ENCODE results near the gene LCN10.

Gene LCN10

DNA sequence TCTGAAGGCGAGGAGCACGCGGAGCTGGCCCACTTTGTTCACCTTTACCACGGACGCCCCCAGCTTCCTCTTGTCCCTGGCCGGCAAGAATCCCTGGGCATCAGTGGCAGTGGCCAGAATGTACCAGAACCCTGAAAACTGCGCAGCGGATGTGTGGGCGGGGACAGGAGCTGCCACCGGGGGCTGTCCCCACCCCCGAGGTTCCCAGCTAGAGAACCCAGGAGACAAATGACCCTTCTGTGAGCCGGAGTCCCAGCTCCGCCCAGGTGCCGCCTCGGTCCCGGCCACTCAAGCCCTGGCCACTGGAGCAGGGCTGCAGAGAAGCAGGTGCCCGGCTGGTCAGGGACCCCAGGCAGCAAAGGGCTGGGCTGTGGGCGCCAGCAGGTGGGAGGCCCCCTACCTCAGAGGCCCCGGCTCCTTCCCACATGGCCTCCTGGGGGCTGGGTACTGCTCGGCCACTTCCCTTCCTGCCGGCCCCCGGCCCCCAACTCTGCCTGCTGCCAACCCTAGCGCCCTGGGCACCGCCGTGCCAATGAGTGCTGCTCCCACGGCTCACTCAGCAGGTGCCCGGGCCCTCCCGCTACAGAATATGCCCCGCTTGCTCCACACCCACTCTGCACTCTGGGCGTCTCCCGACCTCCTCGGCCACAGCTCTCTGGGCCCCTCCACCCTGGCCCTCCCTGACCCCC is 713 bp downstream of the LCN10 start:
- Mint-ChIP-seq H3K27ac (no peak overlapping the region), H3K27me3 (ENCODE audit: low read depth) (peaks cover 4% of the 10 kb centered on the region), H3K36me3 (ENCODE audit: low read depth) (no peaks in the 10 kb centered on the region), H3K4me1 (ENCODE audit: low read depth) (no peaks in the 10 kb centered on the region), H3K9me3 (no peaks in the 10 kb centered on the region), H3K4me3 (no peak overlapping the region)

DNA sequence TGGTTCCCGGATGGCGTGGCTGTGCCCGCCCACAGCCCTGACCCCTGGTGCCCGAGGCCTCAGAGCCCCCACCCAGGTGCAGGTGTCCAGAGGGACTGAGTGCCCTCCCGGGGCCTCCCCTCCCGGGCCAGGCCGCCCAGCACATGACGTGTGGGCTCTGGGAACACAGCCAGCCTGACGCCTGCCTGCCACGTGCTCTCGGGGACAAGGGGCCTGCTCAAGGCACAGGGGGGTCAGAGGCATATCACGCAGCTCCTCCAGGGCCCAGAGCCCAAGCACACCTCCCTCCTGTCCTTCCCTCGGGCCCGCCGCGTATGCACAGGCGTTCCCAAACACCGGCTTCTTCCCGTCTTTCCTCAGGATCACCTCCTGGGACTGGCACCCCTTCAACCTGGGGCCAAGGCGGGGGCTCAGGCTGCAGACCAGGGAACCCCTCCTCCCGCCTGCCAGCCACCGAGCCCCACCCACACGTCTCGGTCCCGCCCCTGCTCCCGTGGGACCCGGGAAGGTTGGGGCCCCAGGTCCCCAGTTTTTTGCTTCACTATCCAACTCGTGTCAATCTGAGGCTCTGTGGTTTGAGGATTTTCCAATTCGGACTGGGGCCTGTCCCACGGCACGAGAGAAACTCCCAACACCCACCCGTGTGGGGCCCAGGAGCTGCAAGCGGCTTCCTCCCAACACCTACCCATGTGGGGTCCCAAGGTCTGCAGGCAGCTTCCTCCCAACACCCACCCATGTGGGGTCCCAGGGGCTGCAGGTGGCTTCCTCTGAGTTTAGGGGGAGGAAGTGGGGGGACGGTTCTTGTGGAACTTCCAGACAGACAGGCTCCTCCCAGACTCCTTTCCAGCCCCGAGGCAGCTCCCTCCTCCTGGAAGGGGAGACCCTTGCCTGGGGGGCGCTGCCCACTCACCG is 1.5 kb downstream of the LCN10 start:
- peaks cover 4% of the 10 kb centered on the region for H3K27me3 Mint-ChIP-seq (ENCODE audit: low read depth)
- H3K36me3 Mint-ChIP-seq (ENCODE audit: low read depth) = no peaks in the 10 kb centered on the region
- H3K4me3 Mint-ChIP-seq = no peak overlapping the region
- H3K9me3 Mint-ChIP-seq = no peaks in the 10 kb centered on the region
- no peak overlapping the region for H3K27ac Mint-ChIP-seq
- H3K4me1 Mint-ChIP-seq (ENCODE audit: low read depth) = no peaks in the 10 kb centered on the region

DNA sequence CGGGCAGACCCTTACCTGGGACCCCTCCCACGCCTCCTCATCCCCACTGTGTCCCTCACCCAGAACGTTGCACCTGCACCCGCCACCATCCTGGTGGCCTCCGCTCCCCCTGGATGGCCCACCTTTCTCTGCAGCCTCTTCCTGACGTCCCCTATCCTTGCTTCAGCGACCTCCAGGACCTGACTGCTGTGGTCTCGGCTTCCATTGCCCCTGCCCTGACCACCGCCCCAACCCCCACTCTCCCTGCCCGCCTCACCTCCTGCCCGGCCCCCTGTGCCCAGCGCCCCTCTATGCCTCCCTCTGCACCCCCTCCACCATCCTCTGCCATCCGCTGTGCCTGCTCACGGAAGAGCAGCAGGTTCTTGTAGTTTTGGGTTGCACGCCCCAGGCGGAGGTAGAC is 2.2 kb downstream of the LCN10 start:
- no peak overlapping the region for H3K4me3 Mint-ChIP-seq
- peaks cover 4% of the 10 kb centered on the region for H3K27me3 Mint-ChIP-seq (ENCODE audit: low read depth)
- H3K27ac Mint-ChIP-seq = no peak overlapping the region
- H3K36me3 Mint-ChIP-seq (ENCODE audit: low read depth) = no peaks in the 10 kb centered on the region
- H3K9me3 Mint-ChIP-seq = no peaks in the 10 kb centered on the region
- H3K4me1 Mint-ChIP-seq (ENCODE audit: low read depth) = no peaks in the 10 kb centered on the region

DNA sequence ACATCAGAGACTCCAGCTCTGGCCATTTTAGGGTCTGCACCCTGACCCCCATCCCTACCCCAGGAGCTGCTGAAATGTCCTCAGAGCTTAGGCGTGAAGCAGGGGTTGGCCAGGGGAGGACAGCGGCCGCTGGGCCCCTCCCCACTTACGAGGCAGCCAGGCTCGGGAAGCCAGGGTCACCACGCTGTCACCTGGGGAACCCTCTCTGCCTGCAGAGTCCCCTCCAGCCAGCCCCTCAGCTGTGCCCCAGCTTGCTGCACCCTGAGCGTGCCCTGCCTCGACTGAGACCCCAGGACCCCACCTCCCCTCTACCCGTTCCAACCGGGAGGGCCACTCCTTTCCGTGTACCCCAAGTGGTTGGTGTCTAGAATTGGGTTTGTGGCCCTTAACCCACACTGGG is 2.7 kb downstream of the LCN10 start:
- peaks cover 4% of the 10 kb centered on the region for H3K27me3 Mint-ChIP-seq (ENCODE audit: low read depth)
- H3K36me3 Mint-ChIP-seq (ENCODE audit: low read depth) = no peaks in the 10 kb centered on the region
- no peaks in the 10 kb centered on the region for H3K9me3 Mint-ChIP-seq
- no peaks in the 10 kb centered on the region for H3K4me1 Mint-ChIP-seq (ENCODE audit: low read depth)
- H3K4me3 Mint-ChIP-seq = no peak overlapping the region
- no peak overlapping the region for H3K27ac Mint-ChIP-seq

DNA sequence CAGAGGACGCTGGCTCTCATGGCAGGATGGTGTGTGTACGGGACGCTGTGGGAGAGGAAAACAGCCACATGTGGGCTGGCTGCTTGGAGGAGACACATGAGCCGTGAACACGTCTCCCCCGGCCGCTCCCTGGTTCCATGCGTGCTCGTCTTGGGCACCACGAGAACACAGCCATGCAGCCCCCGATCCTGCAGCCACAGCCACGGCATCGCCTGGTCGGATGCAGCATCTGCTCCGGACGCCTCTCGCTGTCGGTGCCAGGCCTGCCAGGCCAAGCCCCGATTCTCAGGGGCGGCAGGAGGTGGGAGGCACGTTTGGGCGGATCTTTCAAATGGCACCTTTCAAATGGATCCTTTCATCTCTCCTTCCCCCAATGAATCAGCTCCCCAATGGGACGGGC is 3.2 kb downstream of the LCN10 start:
- no peaks in the 10 kb centered on the region for H3K9me3 Mint-ChIP-seq
- H3K27me3 Mint-ChIP-seq (ENCODE audit: low read depth) = peaks cover 4% of the 10 kb centered on the region
- no peak overlapping the region for H3K4me3 Mint-ChIP-seq
- no peak overlapping the region for H3K27ac Mint-ChIP-seq
- H3K4me1 Mint-ChIP-seq (ENCODE audit: low read depth) = no peaks in the 10 kb centered on the region
- no peaks in the 10 kb centered on the region for H3K36me3 Mint-ChIP-seq (ENCODE audit: low read depth)

DNA sequence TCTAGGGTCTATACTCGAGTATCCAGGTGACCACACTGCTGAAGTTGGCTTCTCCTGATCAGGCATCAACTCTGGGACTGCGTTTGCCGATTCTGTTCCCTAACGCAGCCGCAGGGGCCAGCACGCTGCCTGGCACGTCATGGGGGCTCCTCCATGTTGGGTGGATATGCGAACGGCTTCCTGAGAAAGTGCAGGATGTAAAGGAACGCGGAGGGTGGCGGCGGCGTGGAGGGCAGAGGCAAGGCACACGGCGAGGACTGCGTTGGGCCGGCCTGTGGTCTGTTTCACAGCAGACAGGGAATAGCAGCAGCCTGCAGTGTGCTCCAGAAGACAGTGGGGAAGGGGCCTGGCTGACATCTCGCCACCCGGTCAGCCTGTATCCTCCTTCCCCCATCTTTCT is 3.8 kb downstream of the LCN10 start:
- Mint-ChIP-seq H3K4me1 (ENCODE audit: low read depth) (no peaks in the 10 kb centered on the region), H3K4me3 (no peak overlapping the region), H3K36me3 (ENCODE audit: low read depth) (no peaks in the 10 kb centered on the region), H3K27me3 (ENCODE audit: low read depth) (peaks cover 4% of the 10 kb centered on the region), H3K27ac (no peak overlapping the region), H3K9me3 (no peaks in the 10 kb centered on the region)

DNA sequence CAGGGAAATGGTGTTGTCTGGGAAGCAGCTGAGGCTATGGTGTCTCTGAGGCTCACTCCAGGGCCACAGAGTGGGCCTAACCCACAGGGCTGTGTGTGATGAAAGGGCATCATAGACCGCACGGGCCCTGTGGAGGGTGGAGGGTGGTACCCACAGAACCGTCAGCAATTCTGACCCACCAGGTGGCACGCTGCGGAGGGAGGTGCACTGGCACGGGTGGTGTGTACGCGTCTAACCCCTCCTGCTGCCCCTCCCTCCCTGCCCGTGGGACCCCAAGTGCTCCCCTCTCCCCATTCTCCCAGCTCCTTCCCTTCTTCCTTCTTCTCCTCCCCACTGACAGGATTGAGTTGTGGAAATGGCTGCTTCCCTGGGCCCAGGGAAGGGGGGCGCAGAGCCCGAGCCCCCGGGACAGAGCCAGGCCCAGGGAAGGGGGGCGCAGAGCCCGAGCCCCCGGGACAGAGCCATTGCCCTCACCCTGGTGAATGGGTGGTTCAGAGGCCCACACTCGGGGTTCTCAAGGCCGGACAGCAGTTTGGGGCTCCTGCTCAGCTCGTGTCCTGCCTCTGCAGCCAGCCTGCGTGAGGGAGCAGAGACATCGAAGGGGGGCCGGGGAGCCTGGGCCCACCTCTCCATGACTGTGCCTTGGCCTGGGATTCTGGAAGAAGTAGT is 6.8 kb downstream of the LCN10 start:
- Mint-ChIP-seq H3K27ac (no peak overlapping the region), H3K4me1 (ENCODE audit: low read depth) (no peaks in the 10 kb centered on the region)

DNA sequence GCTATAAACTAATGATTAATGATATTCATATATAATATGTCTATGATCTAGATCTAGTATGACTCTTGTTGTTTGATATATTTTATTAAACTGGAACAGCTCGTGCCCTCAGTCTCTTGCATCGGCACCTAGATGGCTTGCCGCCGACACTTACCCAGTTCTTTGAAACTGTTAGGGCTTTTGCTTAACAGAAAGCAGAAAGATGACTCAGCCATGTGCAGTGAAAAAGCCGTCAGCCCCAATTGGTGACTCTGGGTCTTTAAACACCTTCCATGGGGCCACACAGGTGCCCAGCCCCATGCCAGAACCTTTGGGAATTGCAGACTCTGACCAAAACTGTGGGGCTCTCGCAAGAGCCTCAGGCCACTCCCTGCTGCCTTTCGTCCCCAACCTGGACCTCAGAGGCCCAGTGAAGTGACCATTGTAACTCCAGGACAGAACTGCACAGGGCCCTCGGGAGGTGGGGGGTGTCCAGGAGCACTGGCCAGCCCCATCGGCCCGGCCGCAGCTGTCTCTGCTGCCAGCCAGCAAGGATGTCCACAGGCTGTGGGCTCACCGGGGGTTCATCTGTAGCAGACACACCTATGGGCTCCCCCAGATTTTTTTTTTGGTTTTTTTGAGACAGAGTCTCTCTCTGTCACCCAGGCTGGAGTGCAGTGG is 7.8 kb downstream of the LCN10 start:
- no peaks in the 10 kb centered on the region for H3K9me3 Mint-ChIP-seq
- no peak overlapping the region for H3K27ac Mint-ChIP-seq
- H3K4me1 Mint-ChIP-seq (ENCODE audit: low read depth) = no peaks in the 10 kb centered on the region
- no peak overlapping the region for H3K4me3 Mint-ChIP-seq
- H3K27me3 Mint-ChIP-seq (ENCODE audit: low read depth) = no peaks in the 10 kb centered on the region
- H3K36me3 Mint-ChIP-seq (ENCODE audit: low read depth) = no peaks in the 10 kb centered on the region

More for the DNA sequence above, 6.8 kb downstream of the LCN10 start:
- no peaks in the 10 kb centered on the region for H3K9me3 Mint-ChIP-seq
- no peak overlapping the region for H3K4me3 Mint-ChIP-seq
- H3K27me3 Mint-ChIP-seq (ENCODE audit: low read depth) = no peaks in the 10 kb centered on the region
- no peaks in the 10 kb centered on the region for H3K36me3 Mint-ChIP-seq (ENCODE audit: low read depth)

DNA sequence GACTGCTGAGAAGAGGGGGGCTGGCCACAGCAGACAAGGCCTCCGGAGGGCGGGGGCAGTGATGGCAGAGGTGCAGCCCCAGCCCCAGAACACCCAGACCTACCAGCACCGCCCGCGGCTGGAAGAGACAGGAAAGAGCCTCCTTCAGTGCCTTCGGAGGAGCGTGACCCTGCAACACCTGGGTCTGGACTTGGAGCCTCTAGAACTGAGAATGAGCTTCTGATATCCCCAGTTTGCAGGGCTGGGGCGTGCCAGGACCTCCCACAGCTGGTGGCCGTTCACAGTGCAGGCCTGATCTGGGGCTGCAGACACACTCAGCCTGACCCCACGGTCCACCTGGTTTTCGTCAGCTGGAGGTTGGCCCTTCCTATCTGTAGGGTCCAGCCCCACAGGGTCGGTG is 9.1 kb downstream of the LCN10 start:
- no peak overlapping the region for H3K27ac Mint-ChIP-seq
- H3K9me3 Mint-ChIP-seq = no peaks in the 10 kb centered on the region
- H3K27me3 Mint-ChIP-seq (ENCODE audit: low read depth) = no peaks in the 10 kb centered on the region
- no peak overlapping the region for H3K4me3 Mint-ChIP-seq
- H3K36me3 Mint-ChIP-seq (ENCODE audit: low read depth) = no peaks in the 10 kb centered on the region
- no peaks in the 10 kb centered on the region for H3K4me1 Mint-ChIP-seq (ENCODE audit: low read depth)

DNA sequence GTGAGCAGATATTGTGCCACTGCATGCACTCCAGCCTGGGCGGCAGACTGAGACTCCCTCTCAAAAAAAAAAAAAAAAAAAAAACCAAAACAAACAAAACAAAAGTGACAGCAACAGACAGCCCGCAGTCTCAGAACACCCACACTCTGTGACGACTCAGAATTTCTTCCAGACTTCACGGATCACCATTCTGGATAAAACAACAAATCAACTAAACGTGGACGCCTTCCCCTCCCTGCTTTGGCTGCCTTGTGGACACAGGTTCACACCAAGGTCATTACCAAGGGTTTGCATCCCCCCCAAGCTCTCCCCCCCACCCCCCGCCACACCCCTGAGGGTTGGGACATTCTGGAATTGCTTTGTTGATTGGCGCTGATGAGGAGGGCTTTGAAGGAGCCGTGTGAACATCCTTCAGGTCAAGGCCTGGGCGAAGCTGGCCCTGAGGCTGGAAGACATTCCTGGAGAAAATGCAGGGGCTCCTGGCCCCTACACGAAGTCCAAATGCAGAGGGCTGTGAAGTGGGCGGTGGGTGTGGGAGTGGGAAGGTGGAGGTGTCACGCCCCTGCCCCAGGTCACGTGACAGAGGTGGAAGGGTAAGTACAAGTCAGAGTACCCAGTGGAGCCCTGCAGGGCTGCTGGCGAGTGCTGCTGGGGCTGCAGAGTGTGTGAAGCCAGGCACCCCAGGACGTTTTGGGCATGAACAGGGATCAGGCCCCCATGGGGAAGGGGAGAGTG is 10.1 kb downstream of the LCN10 start:
- no peaks in the 10 kb centered on the region for H3K4me1 Mint-ChIP-seq (ENCODE audit: low read depth)
- H3K27ac Mint-ChIP-seq = no peak overlapping the region
- H3K9me3 Mint-ChIP-seq = no peaks in the 10 kb centered on the region
- H3K4me3 Mint-ChIP-seq = no peak overlapping the region
- no peaks in the 10 kb centered on the region for H3K27me3 Mint-ChIP-seq (ENCODE audit: low read depth)
- no peaks in the 10 kb centered on the region for H3K36me3 Mint-ChIP-seq (ENCODE audit: low read depth)

DNA sequence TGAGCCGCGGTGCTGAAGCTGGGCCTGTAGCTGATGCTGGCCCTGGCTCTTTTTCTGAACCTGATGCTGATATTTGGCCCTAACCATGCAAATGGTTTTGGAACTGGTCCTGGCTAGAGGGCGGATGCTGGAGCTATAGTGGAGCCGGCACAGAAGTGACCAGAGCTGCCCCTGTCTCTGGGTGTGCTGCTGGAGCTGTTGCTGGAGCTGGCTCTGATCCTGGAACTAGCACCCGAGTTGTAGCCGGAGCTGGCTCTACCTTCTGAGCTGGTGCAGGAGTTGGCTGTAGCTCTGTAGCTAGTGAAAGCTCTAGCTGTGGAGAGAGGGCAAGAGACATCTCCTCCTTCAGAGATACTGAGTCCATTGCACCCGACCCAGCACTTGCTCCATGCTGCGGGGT is 12.8 kb downstream of the LCN10 start:
- Mint-ChIP-seq H3K36me3 (ENCODE audit: low read depth) (peaks cover 13% of the 10 kb centered on the region), H3K27ac (no peak overlapping the region), H3K4me3 (no peak overlapping the region), H3K4me1 (ENCODE audit: low read depth) (peaks cover 11% of the 10 kb centered on the region), H3K27me3 (ENCODE audit: low read depth) (no peaks in the 10 kb centered on the region), H3K9me3 (no peaks in the 10 kb centered on the region)

DNA sequence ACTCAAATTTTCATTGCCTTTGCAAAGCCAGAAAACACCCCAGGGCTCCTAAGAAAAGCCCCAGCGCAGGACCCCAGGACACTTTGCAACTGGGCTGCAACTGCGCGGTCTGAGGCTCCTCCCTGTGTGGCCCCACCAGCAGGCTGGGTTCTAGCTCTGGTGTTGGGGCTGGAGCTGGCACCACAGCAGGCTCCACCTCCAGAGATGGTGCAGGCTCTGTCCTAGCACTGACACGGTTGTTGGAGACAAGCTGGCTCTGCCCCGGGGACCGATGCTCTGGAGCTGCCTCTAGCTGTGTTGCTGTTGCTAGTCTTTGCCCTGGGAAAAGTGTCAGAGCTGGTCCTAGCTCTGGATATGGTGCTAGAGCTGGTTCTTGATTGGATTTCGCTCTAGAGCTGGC is 13.6 kb downstream of the LCN10 start:
- peak overlapping the region; percentile 37 for H3K4me3 Mint-ChIP-seq
- H3K27me3 Mint-ChIP-seq (ENCODE audit: low read depth) = no peaks in the 10 kb centered on the region
- H3K36me3 Mint-ChIP-seq (ENCODE audit: low read depth) = peaks cover 18% of the 10 kb centered on the region
- no peak overlapping the region for H3K27ac Mint-ChIP-seq
- H3K9me3 Mint-ChIP-seq = no peaks in the 10 kb centered on the region
- peaks cover 14% of the 10 kb centered on the region for H3K4me1 Mint-ChIP-seq (ENCODE audit: low read depth)

DNA sequence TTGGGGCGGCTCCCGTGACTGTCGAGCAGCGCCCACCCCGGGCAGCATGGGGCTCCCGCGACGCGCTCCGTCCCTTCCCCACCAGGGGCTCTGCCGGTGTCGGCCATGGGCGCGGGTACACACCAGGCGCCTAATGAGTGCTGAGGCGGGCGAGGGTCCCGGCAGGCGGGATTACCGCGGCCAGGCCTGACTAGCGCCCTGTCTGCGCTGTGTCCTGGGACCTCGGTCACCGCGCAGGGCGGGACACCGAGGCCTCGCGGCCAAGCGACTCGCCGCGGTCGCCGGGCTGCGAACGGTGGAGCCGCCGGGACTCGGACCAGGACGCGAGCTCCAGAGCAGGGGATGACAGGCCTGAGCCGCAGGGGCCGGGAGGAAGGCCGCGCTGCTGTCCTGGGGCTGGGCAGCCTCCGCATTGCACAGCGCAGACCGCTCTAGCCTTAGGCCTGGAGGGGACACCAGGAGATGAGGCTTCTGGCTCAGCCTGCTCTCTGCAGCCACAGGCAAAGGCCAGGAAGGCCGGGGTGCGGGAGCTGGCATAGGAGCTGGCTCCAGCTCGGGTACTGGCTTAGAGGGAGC is 14.1 kb downstream of the LCN10 start:
- Mint-ChIP-seq H3K36me3 (ENCODE audit: low read depth) (peaks cover 23% of the 10 kb centered on the region), H3K4me1 (ENCODE audit: low read depth) (peaks cover 15% of the 10 kb centered on the region), H3K4me3 (peak overlapping the region; percentile 34), H3K27me3 (ENCODE audit: low read depth) (no peaks in the 10 kb centered on the region), H3K27ac (no peak overlapping the region), H3K9me3 (no peaks in the 10 kb centered on the region)
